GM23338 (cell line): ENCODE data around the gene NADK. TPM values are rescaled to one million over a fixed set of nuclear protein-coding genes. Genes with fewer than 3 reads are reported as not detected.

Source experiments
- ATAC-seq: fragments of 200-7000 bp; cut with Tn5 transposase; 3 replicates; pipeline ENCODE4 v1.9.1; 2020
- DNase-seq: peaks from one replicate; pipeline ENCODE4 v3.0.0-alpha.2; 2015; ENCODE audit warnings: low spot score
- H2AFZ ChIP-seq: fragments of 200-600 bp; sonication (generic); 2 replicates; pipeline ENCODE4 v1.8.0; 2016; ENCODE audit warnings: antibody characterized with exemption, mild to moderate bottlenecking, moderate library complexity
- H3F3A ChIP-seq: fragments of 200-600 bp; sonication (generic); replicated peaks from 2 replicates; pipeline ENCODE4 v1.8.0; 2017; ENCODE audit warnings: antibody characterized with exemption, mixed run types, low read depth
- H3K27ac ChIP-seq: fragments of 200-600 bp; sonication (generic); 2 replicates; pipeline ENCODE4 v1.6.1; 2016; ENCODE audit warnings: low read depth
- H3K27me3 ChIP-seq: fragments of 200-600 bp; sonication (generic); 2 replicates; pipeline ENCODE4 v1.8.0; 2016; ENCODE audit warnings: mild to moderate bottlenecking, mixed run types, moderate library complexity; ENCODE audit not compliant: insufficient read depth
- H3K36me3 ChIP-seq: fragments of 200-600 bp; sonication (generic); 2 replicates; pipeline ENCODE4 v1.8.0; 2016; ENCODE audit warnings: mild to moderate bottlenecking; ENCODE audit not compliant: insufficient read depth
- H3K4me1 ChIP-seq: fragments of 200-600 bp; sonication (generic); 2 replicates; pipeline ENCODE4 v1.8.0; 2016; ENCODE audit warnings: mild to moderate bottlenecking, moderate library complexity; ENCODE audit not compliant: insufficient read depth
- H3K4me2 ChIP-seq: fragments of 200-600 bp; sonication (generic); 2 replicates; pipeline ENCODE4 v1.7.1; 2017; ENCODE audit warnings: mixed run types
- H3K4me3 ChIP-seq: fragments of 200-600 bp; sonication (generic); 2 replicates; pipeline ENCODE4 v1.6.1; 2016; ENCODE audit warnings: mixed run types
- H3K79me2 ChIP-seq: fragments of 200-600 bp; sonication (generic); replicated peaks from 2 replicates; pipeline ENCODE4 v1.8.0; 2017; ENCODE audit warnings: mild to moderate bottlenecking; ENCODE audit not compliant: insufficient read depth
- H3K9me2 ChIP-seq: fragments of 200-600 bp; sonication (generic); 2 replicates; pipeline ENCODE4 v1.8.0; 2017; ENCODE audit not compliant: insufficient read depth
- H4K20me1 ChIP-seq: fragments of 200-600 bp; sonication (generic); replicated peaks from 2 replicates; pipeline ENCODE4 v1.8.0; 2017; ENCODE audit warnings: mild to moderate bottlenecking; ENCODE audit not compliant: insufficient read depth
- H3K27ac Mint-ChIP-seq: 2 replicates; pipeline ENCODE4 v1.8.0; 2020; ENCODE audit warnings: inconsistent platforms, mild to moderate bottlenecking, moderate library complexity, mixed read lengths
- H3K27me3 Mint-ChIP-seq: 3 replicates; pipeline ENCODE4 v1.8.0; 2022; ENCODE audit warnings: low read depth, mild to moderate bottlenecking, moderate library complexity, mixed read lengths, inconsistent platforms; ENCODE audit not compliant: insufficient read depth, poor library complexity
- H3K36me3 Mint-ChIP-seq: 3 replicates; pipeline ENCODE4 v1.8.0; 2021; ENCODE audit warnings: low read depth, mild to moderate bottlenecking, inconsistent platforms, moderate library complexity, mixed read lengths
- H3K4me1 Mint-ChIP-seq: 3 replicates; pipeline ENCODE4 v1.8.0; 2020; ENCODE audit warnings: mild to moderate bottlenecking, inconsistent platforms, mixed read lengths
- H3K4me3 Mint-ChIP-seq: 3 replicates; pipeline ENCODE4 v1.8.0; 2021; ENCODE audit warnings: moderate library complexity, mild to moderate bottlenecking, inconsistent platforms, mixed read lengths
- H3K9me3 Mint-ChIP-seq: 3 replicates; pipeline ENCODE4 v1.8.0; 2020; ENCODE audit warnings: moderate library complexity, mild to moderate bottlenecking, inconsistent platforms, mixed read lengths
- CREB1 ChIP-seq: fragments of 250-450 bp; sonication (Bioruptor Pico); IDR thresholded peaks from 2 replicates; pipeline ENCODE4 v1.5.0; 2020; ENCODE audit warnings: low read depth, mild to moderate bottlenecking, moderate library complexity
- ETS1 ChIP-seq: IDR thresholded peaks from 2 replicates; pipeline ENCODE4 v1.6.1; 2016; ENCODE audit warnings: antibody characterized with exemption
- EZH2 ChIP-seq: fragments of 200-600 bp; sonication (generic); IDR thresholded peaks from one replicate; pipeline ENCODE4 v1.8.0; 2017; ENCODE audit warnings: antibody characterized with exemption, mild to moderate bottlenecking, low read depth; ENCODE audit not compliant: unreplicated experiment
- EZH2phosphoT487 ChIP-seq: fragments of 200-600 bp; sonication (generic); IDR thresholded peaks from one replicate; pipeline ENCODE4 v1.8.1; 2018; ENCODE audit warnings: antibody characterized with exemption; ENCODE audit not compliant: unreplicated experiment
- JUNB ChIP-seq: IDR thresholded peaks from one replicate; pipeline ENCODE4 v1.6.1; 2016; ENCODE audit warnings: antibody characterized with exemption; ENCODE audit not compliant: unreplicated experiment
- NANOG ChIP-seq: IDR thresholded peaks from 2 replicates; pipeline ENCODE4 v1.6.1; 2016; ENCODE audit warnings: antibody characterized with exemption, borderline replicate concordance
- POLR2AphosphoS5 ChIP-seq: IDR thresholded peaks from 2 replicates; pipeline ENCODE4 v1.6.1; 2016; ENCODE audit warnings: antibody characterized with exemption, low read depth
- STAT1 ChIP-seq: IDR thresholded peaks from one replicate; pipeline ENCODE4 v1.6.1; 2016; ENCODE audit warnings: antibody characterized with exemption; ENCODE audit not compliant: unreplicated experiment
- ZNF331 ChIP-seq: fragments of 250-450 bp; sonication (Bioruptor Pico); IDR thresholded peaks from 2 replicates; pipeline ENCODE4 v1.5.0; 2020; ENCODE audit warnings: low read depth, mild to moderate bottlenecking, moderate library complexity
- ZNF462 ChIP-seq: fragments of 250-450 bp; sonication (Bioruptor Pico); IDR thresholded peaks from 2 replicates; pipeline ENCODE4 v1.5.0; 2020; ENCODE audit warnings: mild to moderate bottlenecking, moderate library complexity
- polyA plus RNA-seq: library from polyadenylated mRNA; unstranded; fragments of >200 nt; fragmentation: Nextera tagmentation; extraction: Ambion mirVana; gene quantifications from 2 replicates; pipeline ENCODE4 v1.2.1, GENCODE V29; 2016
- total RNA-seq: library from RNA; depleted of rRNA; stranded (reverse); fragments of >200 nt; shearing (Covaris generic); gene quantifications from 2 replicates; pipeline ENCODE4 v1.2.3, GENCODE V29; 2014

The NADK gene
- total and polyA plus RNA-seq, 2 experiments from 2014 or later = 45.3 to 73.2 TPM

GRCh38 chr1:1760715-1761114, 17.6 kb downstream of the NADK start:
- H3K27ac Mint-ChIP-seq = no peak overlapping the region
- H3K4me3 Mint-ChIP-seq = no peak overlapping the region
- H3K4me1 Mint-ChIP-seq = no peaks in the 10 kb centered on the region
- Histone ChIP-seq H2AFZ (no peak overlapping the region), H3K4me3 (no peak overlapping the region), H3F3A (no peaks in the 10 kb centered on the region), H3K27ac (no peak overlapping the region), H3K4me1 (no peaks in the 10 kb centered on the region), H3K79me2 (peaks cover 53% of the 10 kb centered on the region), H4K20me1 (peaks cover 27% of the 10 kb centered on the region), H3K36me3 (peaks cover 26% of the 10 kb centered on the region), H3K27me3 (no peaks in the 10 kb centered on the region), H3K4me2 (no peak overlapping the region), H3K9me2 (no peaks in the 10 kb centered on the region)
- peaks cover 14% of the 10 kb centered on the region for H3K27me3 Mint-ChIP-seq
- DNase-seq (no peak), ATAC-seq (no peak)
- peaks cover 78% of the 10 kb centered on the region for H3K36me3 Mint-ChIP-seq
- no peaks in the 10 kb centered on the region for H3K9me3 Mint-ChIP-seq
- TF ChIP-seq JUNB = no peak
- TF ChIP-seq ZNF331 (CRISPR knock-in tag) = no peak
- TF ChIP-seq NANOG = no peak
- no peak for TF ChIP-seq ETS1
- TF ChIP-seq CREB1 (CRISPR knock-in tag) = no peak
- no peak for TF ChIP-seq POLR2AphosphoS5
- no peak for TF ChIP-seq EZH2

- H3K79me2 ChIP-seq = peaks cover 49% of the 10 kb centered on the region
- H3K36me3 Mint-ChIP-seq = peaks cover 79% of the 10 kb centered on the region
Observed at GRCh38 chr1:1760345-1760650, 18.0 kb downstream of the NADK start.

More at GRCh38 chr1:1760345-1760650, 18.0 kb downstream of the NADK start:
- Histone ChIP-seq H3K36me3 (peaks cover 26% of the 10 kb centered on the region), H3K9me2 (no peaks in the 10 kb centered on the region), H3F3A (no peaks in the 10 kb centered on the region), H3K4me2 (no peak overlapping the region), H3K4me1 (no peaks in the 10 kb centered on the region), H4K20me1 (peaks cover 27% of the 10 kb centered on the region), H3K27ac (no peak overlapping the region), H3K4me3 (no peak overlapping the region), H3K27me3 (no peaks in the 10 kb centered on the region), H2AFZ (no peak overlapping the region)
- no peak for TF ChIP-seq ZNF462 (CRISPR knock-in tag)
- no peak for TF ChIP-seq ZNF331 (CRISPR knock-in tag)
- no peak for TF ChIP-seq EZH2phosphoT487
- no peak for TF ChIP-seq STAT1
- TF ChIP-seq CREB1 (CRISPR knock-in tag) = no peak
- TF ChIP-seq POLR2AphosphoS5 = no peak
- no peak for TF ChIP-seq JUNB
- DNase-seq (no peak), ATAC-seq (no peak)
- Mint-ChIP-seq H3K4me3 (no peak overlapping the region), H3K27ac (no peak overlapping the region), H3K27me3 (peaks cover 14% of the 10 kb centered on the region), H3K4me1 (no peaks in the 10 kb centered on the region), H3K9me3 (no peaks in the 10 kb centered on the region)
